IMR-90 (cell line): ENCODE results near the gene LRRC3C. TPM values are rescaled to one million over a fixed set of nuclear protein-coding genes. Genes with fewer than 3 reads are reported as not detected.

Experiments
- ATAC-seq: fragments of 200-7000 bp; cut with Tn5 transposase; 2 replicates; pipeline ENCODE4 v1.9.1; 2020; ENCODE audit warnings: low read depth, mild to moderate bottlenecking, moderate library complexity
- BruUV-seq: library from RNA; stranded (reverse); fragments of 400-500 nt; replicated peaks from 2 replicates; lab custom pipeline; 2021; lab: Mats Ljungman, UMichigan
- CTCF ChIA-PET: fragments of 300-600 bp; formaldehyde crosslinking; extraction: SDS; loops from one replicate; lab custom pipeline; 2021; ENCODE audit warnings: antibody characterized with exemption; lab: Yijun Ruan, JAX
- POLR2A ChIA-PET: fragments of 300-600 bp; sonication (Branson Sonifier 250); formaldehyde crosslinking; loops from one replicate; lab custom pipeline; 2022; ENCODE audit warnings: antibody characterized with exemption; ENCODE audit not compliant: unreplicated experiment; lab: Charles Lee
- DNase-seq: peaks from one replicate; pipeline ENCODE4 v3.0.0; 2013
- H2AFZ ChIP-seq: replicated peaks from 2 replicates; pipeline ENCODE3; 2013; ENCODE audit warnings: low read length, mild to moderate bottlenecking; ENCODE audit not compliant: poor library complexity
- H2AK5ac ChIP-seq: 2 replicates; pipeline ENCODE4 v1.6.1; 2013; ENCODE audit warnings: low read depth, low read length, inconsistent platforms
- H2AK9ac ChIP-seq: replicated peaks from 2 replicates; pipeline ENCODE3; 2013; ENCODE audit warnings: mild to moderate bottlenecking, low read depth, low read length, moderate library complexity; ENCODE audit not compliant: poor library complexity
- H2BK120ac ChIP-seq: 2 replicates; pipeline ENCODE4 v1.6.1; 2013; ENCODE audit warnings: low read depth, low read length, inconsistent platforms
- H2BK15ac ChIP-seq: 3 replicates; pipeline ENCODE4 v1.6.1; 2013; ENCODE audit warnings: low read depth, low read length, inconsistent platforms
- H2BK20ac ChIP-seq: 2 replicates; pipeline ENCODE4 v1.6.1; 2013; ENCODE audit warnings: low read depth, mild to moderate bottlenecking, inconsistent platforms, low read length, moderate library complexity
- H2BK5ac ChIP-seq: 2 replicates; pipeline ENCODE4 v1.6.1; 2013; ENCODE audit warnings: mild to moderate bottlenecking, low read depth, low read length, inconsistent platforms; ENCODE audit not compliant: poor library complexity, severe bottlenecking
- H3K14ac ChIP-seq: replicated peaks from 2 replicates; pipeline ENCODE4 v1.6.1; 2013; ENCODE audit warnings: low read depth, low read length, inconsistent platforms
- H3K18ac ChIP-seq: 2 replicates; pipeline ENCODE4 v1.6.1; 2013; ENCODE audit warnings: low read depth, low read length, control low read depth
- H3K23ac ChIP-seq: 2 replicates; pipeline ENCODE4 v1.6.1; 2013; ENCODE audit warnings: low read depth, low read length, inconsistent platforms
- H3K27ac ChIP-seq: 2 replicates; pipeline ENCODE4 v1.5.1; 2013; ENCODE audit warnings: mild to moderate bottlenecking, control low read depth, low read length; ENCODE audit not compliant: insufficient read depth
- H3K27me3 ChIP-seq: 2 replicates; pipeline ENCODE4 v1.6.1; 2013; ENCODE audit warnings: low read length; ENCODE audit not compliant: control insufficient read depth, insufficient read depth
- H3K36me3 ChIP-seq: 2 replicates; pipeline ENCODE4 v1.6.1; 2013; ENCODE audit warnings: low read length, mixed read lengths; ENCODE audit not compliant: control insufficient read depth, insufficient read depth
- H3K4ac ChIP-seq: 2 replicates; pipeline ENCODE4 v1.6.1; 2013; ENCODE audit warnings: low read depth, low read length, inconsistent platforms
- H3K4me1 ChIP-seq: 2 replicates; pipeline ENCODE4 v1.6.1; 2013; ENCODE audit warnings: low read length, mixed read lengths; ENCODE audit not compliant: control insufficient read depth, insufficient read depth
- H3K4me2 ChIP-seq: 2 replicates; pipeline ENCODE4 v1.6.1; 2013; ENCODE audit warnings: low read depth, mild to moderate bottlenecking, control low read depth, low read length, moderate library complexity
- H3K4me3 ChIP-seq: 2 replicates; pipeline ENCODE4 v1.5.1; 2013; ENCODE audit warnings: low read depth, mild to moderate bottlenecking, control low read depth, low read length, moderate library complexity; ENCODE audit not compliant: insufficient read depth
- H3K56ac ChIP-seq: 2 replicates; pipeline ENCODE4 v1.6.1; 2013; ENCODE audit warnings: low read length, inconsistent platforms; ENCODE audit not compliant: insufficient read depth; ENCODE audit errors: extremely low read depth
- H3K79me1 ChIP-seq, 2 experiments: 2 replicates each; pipeline ENCODE4 v1.6.1; 2013; ENCODE audit warnings: low read length in 2 of 2, inconsistent platforms in 1 of 2, low read depth in 1 of 2
- H3K9ac ChIP-seq: 2 replicates; pipeline ENCODE4 v1.6.1; 2013; ENCODE audit warnings: low read depth, low read length, control low read depth
- H3K9me1 ChIP-seq: 2 replicates; pipeline ENCODE4 v1.6.1; 2013; ENCODE audit warnings: low read length, inconsistent platforms; ENCODE audit not compliant: insufficient read depth
- H3K9me3 ChIP-seq: 2 replicates; pipeline ENCODE4 v1.6.1; 2013; ENCODE audit warnings: low read length; ENCODE audit not compliant: control insufficient read depth, insufficient read depth
- H4K20me1 ChIP-seq: 2 replicates; pipeline ENCODE4 v1.6.1; 2013; ENCODE audit warnings: low read length, inconsistent platforms; ENCODE audit not compliant: insufficient read depth
- H4K5ac ChIP-seq: 2 replicates; pipeline ENCODE4 v1.6.1; 2013; ENCODE audit warnings: mild to moderate bottlenecking, low read depth, low read length, control low read depth
- H4K8ac ChIP-seq, 2 experiments: 2 replicates each; pipeline ENCODE4 v1.6.1; 2013; ENCODE audit warnings: low read depth in 2 of 2, low read length in 2 of 2, control low read depth in 1 of 2, inconsistent platforms in 1 of 2
- H4K91ac ChIP-seq: 2 replicates; pipeline ENCODE4 v1.6.1; 2013; ENCODE audit warnings: low read depth, low read length, inconsistent platforms; ENCODE audit not compliant: insufficient read depth
- MXI1 ChIP-seq: IDR thresholded peaks from 2 replicates; pipeline ENCODE4 v1.6.1; 2012; ENCODE audit warnings: low read depth, mild to moderate bottlenecking, low read length, moderate library complexity, borderline replicate concordance
- NFE2L2 ChIP-seq: fragments of 150-350 bp; IDR thresholded peaks from 2 replicates; pipeline ENCODE4 v1.6.1; 2016; ENCODE audit warnings: low read depth, mild to moderate bottlenecking, low read length
- WGBS, 2 experiments: methylation state at CpG; one replicate each; pipeline versions ENCODE4 v1.1.5 to v1.1.7; 2013; ENCODE audit warnings: missing lambda C conversion rate in 2 of 2; ENCODE audit not compliant: insufficient read length in 1 of 2; ENCODE audit errors: extremely low coverage in 2 of 2; 5-methylcytosine and 5-hydroxymethylcytosine counted together
- dilution Hi-C: fragments of 300-500 bp; cut with HindIII; formaldehyde crosslinking; loops from one replicate; pipeline ENCODE4 v1.14.3; 2018; ENCODE audit warnings: low sequenced_read_pairs; ENCODE audit not compliant: unreplicated experiment
- in situ Hi-C: fragments of 300-500 bp; cut with MboI; formaldehyde crosslinking; loops from 3 replicates; pipeline ENCODE4 v1.14.3; 2019; ENCODE audit warnings: low sequenced_read_pairs, inconsistent platforms, mixed read lengths
- intact Hi-C: fragments of 100-400 bp; cut with micrococcal nuclease; formaldehyde crosslinking; loops from 2 replicates; pipeline ENCODE4 v1.10.0; 2022
- polyA plus RNA-seq, 3 experiments: library from polyadenylated mRNA; depleted of rRNA; stranded (reverse); fragments of >200 nt; gene quantifications; 2 replicates each; pipeline ENCODE4 v1.2.3, GENCODE V29; 2012; ENCODE audit warnings: low replicate concordance in 1 of 3
- total RNA-seq: library from RNA; depleted of rRNA; stranded (reverse); fragments of >200 nt; gene quantifications from 2 replicates; pipeline ENCODE4 v1.2.3, GENCODE V29; 2012

Gene LRRC3C
- total and polyA plus RNA-seq, 2 of the 4 experiments (the other 2 are of a cell fraction): not detected

DNA sequence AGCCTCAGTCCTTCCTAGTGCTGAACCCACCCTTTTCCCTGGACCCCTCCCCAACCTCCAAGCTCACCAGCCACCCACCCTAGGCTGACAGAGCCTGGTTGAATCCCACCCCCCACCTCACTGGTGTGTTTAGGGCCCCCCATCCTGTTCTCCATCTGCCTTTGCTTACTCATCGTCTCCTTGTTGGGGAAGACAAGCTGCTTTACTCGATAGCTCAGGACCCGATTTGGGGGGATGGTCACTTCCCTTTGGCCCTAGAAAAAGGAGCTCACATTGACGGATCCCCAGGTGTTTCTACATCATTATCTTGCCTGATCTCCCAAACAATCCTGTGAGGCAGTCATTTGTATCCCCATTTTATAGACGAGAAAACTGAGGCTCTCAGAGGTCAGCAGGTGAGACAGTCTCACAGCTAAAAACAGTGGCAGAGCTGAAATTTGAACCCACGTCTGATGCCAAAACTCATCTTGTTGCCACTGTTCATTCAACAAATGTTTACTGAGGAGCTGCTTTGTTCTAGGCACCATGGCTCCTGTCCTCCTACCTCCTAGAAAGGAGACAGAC lies 18.7 kb upstream of the LRRC3C start:
- H3K4ac ChIP-seq: no peak overlapping the region
- no peak overlapping the region for H2AK5ac ChIP-seq
- no peak overlapping the region for H2AFZ ChIP-seq
- H4K91ac ChIP-seq: no peak overlapping the region
- intact Hi-C loops: no loop called here
- CTCF ChIA-PET: no interaction called here
- no peak overlapping the region for H3K9ac ChIP-seq
- no peak overlapping the region for H2BK120ac ChIP-seq
- BruUV-seq: no TSS peak
- no peak overlapping the region for H2BK5ac ChIP-seq
- no peak overlapping the region for H4K5ac ChIP-seq
- no peaks in the 10 kb centered on the region for H3K4me1 ChIP-seq
- no peaks in the 10 kb centered on the region for H3K9me1 ChIP-seq
- TF ChIP-seq MXI1 (no peak), NFE2L2 (no peak)
- no peak overlapping the region for H3K4me2 ChIP-seq
- ATAC-seq: no peak
- no peak for DNase-seq
- no peaks in the 10 kb centered on the region for H3K9me3 ChIP-seq
- no peak overlapping the region for H2BK20ac ChIP-seq
- in situ Hi-C loops: no loop called here
- H3K23ac ChIP-seq: no peak overlapping the region
- H4K20me1 ChIP-seq: no peaks in the 10 kb centered on the region
- H2AK9ac ChIP-seq: no peak overlapping the region
- WGBS, 2 experiments: 93% methylated on average over 3 of the region's 6 CpGs; no CpG with 5 or more reads in 1 of the 2 experiments
- H3K27ac ChIP-seq: no peak overlapping the region
- POLR2A ChIA-PET: no interaction called here
- no peak overlapping the region for H3K4me3 ChIP-seq
- no peaks in the 10 kb centered on the region for H3K79me1 ChIP-seq
- H3K18ac ChIP-seq: no peak overlapping the region
- no peak overlapping the region for H3K14ac ChIP-seq
- H4K8ac ChIP-seq: no peak overlapping the region
- dilution Hi-C loops: no loop called here
- H2BK15ac ChIP-seq: no peak overlapping the region
- peaks cover 11% of the 10 kb centered on the region for H3K36me3 ChIP-seq
- H3K27me3 ChIP-seq: no peaks in the 10 kb centered on the region
- H3K56ac ChIP-seq: no peak overlapping the region
